Measurements from ENCODE around the gene KCNJ15. TPM values are rescaled to one million over a fixed set of nuclear protein-coding genes. Genes with fewer than 3 reads are reported as not detected.

The KCNJ15 gene
- total and polyA plus RNA-seq, 11 donors, result 0.07 to 1.8 (median 0.38) TPM

DNA sequence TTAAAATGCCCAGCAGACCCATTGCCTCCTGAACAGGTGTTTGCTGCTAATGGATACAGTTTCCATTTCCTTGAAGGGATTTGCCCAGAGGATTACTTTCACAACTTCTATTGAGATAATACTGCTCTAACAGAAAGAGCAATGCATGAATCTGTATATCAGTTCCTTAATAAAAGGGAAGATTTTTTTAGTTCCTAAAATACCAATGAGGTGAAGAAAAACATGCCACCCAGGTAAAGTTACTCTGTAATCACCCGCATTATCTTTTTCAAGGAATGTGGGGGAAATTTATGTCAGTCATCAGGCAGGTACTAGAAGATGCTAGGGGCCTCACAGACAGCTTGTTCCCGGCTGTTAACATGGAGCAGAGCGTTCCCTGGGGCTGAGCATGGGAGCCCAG, 41.1 kb downstream of the KCNJ15 start:
- peaks cover 0 to 42% (median 16%) of the 10 kb centered on the region in 12 donors for H3K4me1 ChIP-seq
- DNase-seq, result no peak
- H3K9me3 ChIP-seq, result no peaks in the 10 kb centered on the region
- 84 to 93% (median 87%) methylated on average over 3 of the region's 3 CpGs for WGBS, 4 donors
- no peak for ATAC-seq
- peak overlapping the region in 2 of 12 donors; percentile 44 to 64 for H3K27ac ChIP-seq
- intact Hi-C loops (cut with DNase I), result no loop called here
- TF ChIP-seq, protein P1, sequence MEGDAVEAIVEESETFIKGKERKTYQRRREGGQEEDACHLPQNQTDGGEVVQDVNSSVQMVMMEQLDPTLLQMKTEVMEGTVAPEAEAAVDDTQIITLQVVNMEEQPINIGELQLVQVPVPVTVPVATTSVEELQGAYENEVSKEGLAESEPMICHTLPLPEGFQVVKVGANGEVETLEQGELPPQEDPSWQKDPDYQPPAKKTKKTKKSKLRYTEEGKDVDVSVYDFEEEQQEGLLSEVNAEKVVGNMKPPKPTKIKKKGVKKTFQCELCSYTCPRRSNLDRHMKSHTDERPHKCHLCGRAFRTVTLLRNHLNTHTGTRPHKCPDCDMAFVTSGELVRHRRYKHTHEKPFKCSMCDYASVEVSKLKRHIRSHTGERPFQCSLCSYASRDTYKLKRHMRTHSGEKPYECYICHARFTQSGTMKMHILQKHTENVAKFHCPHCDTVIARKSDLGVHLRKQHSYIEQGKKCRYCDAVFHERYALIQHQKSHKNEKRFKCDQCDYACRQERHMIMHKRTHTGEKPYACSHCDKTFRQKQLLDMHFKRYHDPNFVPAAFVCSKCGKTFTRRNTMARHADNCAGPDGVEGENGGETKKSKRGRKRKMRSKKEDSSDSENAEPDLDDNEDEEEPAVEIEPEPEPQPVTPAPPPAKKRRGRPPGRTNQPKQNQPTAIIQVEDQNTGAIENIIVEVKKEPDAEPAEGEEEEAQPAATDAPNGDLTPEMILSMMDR (IDR thresholded peaks at IDR 0.05), result no peak
- TF ChIP-seq POLR2A (IDR thresholded peaks at IDR 0.05), result no peak
- H3K36me3 ChIP-seq, result no peaks in the 10 kb centered on the region
- H3K4me3 ChIP-seq, result no peak overlapping the region
- no peaks in the 10 kb centered on the region for H3K27me3 ChIP-seq

GRCh38 chr21:38298832-38299231, 42.0 kb downstream of the KCNJ15 start:
- DNase-seq (no peak), ATAC-seq (no peak)
- no peaks in the 10 kb centered on the region for H3K27me3 ChIP-seq
- no peak overlapping the region for H3K27ac ChIP-seq
- WGBS, 4 donors, result 93 to 96% (median 95%) methylated on average over 3 of the region's 3 CpGs
- no peaks in the 10 kb centered on the region for H3K9me3 ChIP-seq
- TF ChIP-seq, protein P1 (IDR thresholded peaks at IDR 0.05), result no peak
- TF ChIP-seq POLR2A (IDR thresholded peaks at IDR 0.05), result no peak
- intact Hi-C loops (cut with DNase I), result no loop called here
- peaks cover 0 to 37% (median 16%) of the 10 kb centered on the region in 12 donors for H3K4me1 ChIP-seq
- H3K4me3 ChIP-seq, result no peak overlapping the region
- no peaks in the 10 kb centered on the region for H3K36me3 ChIP-seq

GRCh38 chr21:38299671-38300070, 42.9 kb downstream of the KCNJ15 start:
- intact Hi-C loops (cut with DNase I), result no loop called here
- ATAC-seq, result no peak
- no peak for DNase-seq
- Histone ChIP-seq H3K4me3 (no peak overlapping the region), H3K9me3 (no peaks in the 10 kb centered on the region), H3K27me3 (no peaks in the 10 kb centered on the region), H3K36me3 (no peaks in the 10 kb centered on the region), H3K27ac (peak overlapping the region in 1 of 12 donors; percentile 9), H3K4me1 (peaks cover 0 to 32% (median 16%) of the 10 kb centered on the region in 12 donors)
- TF ChIP-seq, protein P1 (IDR thresholded peaks at IDR 0.05), result no peak
- no peak for TF ChIP-seq POLR2A (IDR thresholded peaks at IDR 0.05)
- WGBS, 4 donors, result 91 to 95% (median 95%) methylated on average over 8 of the region's 8 CpGs

GRCh38 chr21:38300141-38300578, 43.4 kb downstream of the KCNJ15 start:
- intact Hi-C loops (cut with DNase I), result no loop called here

More at GRCh38 chr21:38300141-38300578, 43.4 kb downstream of the KCNJ15 start:
- TF ChIP-seq, protein P1 (IDR thresholded peaks at IDR 0.05), result no peak
- no peak for TF ChIP-seq POLR2A (IDR thresholded peaks at IDR 0.05)
- H3K36me3 ChIP-seq, result no peaks in the 10 kb centered on the region
- no peaks in the 10 kb centered on the region for H3K27me3 ChIP-seq
- H3K4me1 ChIP-seq, result peaks cover 0 to 28% (median 16%) of the 10 kb centered on the region in 12 donors
- no peaks in the 10 kb centered on the region for H3K9me3 ChIP-seq
- H3K4me3 ChIP-seq, result no peak overlapping the region
- DNase-seq, result no peak
- no peak for ATAC-seq
- peak overlapping the region in 1 of 12 donors; percentile 9 for H3K27ac ChIP-seq
- 69 to 78% (median 76%) methylated on average over 7 of the region's 7 CpGs for WGBS, 4 donors

Measured in heart left ventricle (tissue), 16 donors.